GM19351 (cell line): Measurements from ENCODE around the gene TICAM1.

Source experiments
- ATAC-seq: cut with Tn5 transposase; IDR thresholded peaks from one replicate; pipeline ENCODE4 v1.9.1; 2021; ENCODE audit warnings: mild to moderate bottlenecking, moderate library complexity; ENCODE audit not compliant: unreplicated experiment

The TICAM1 gene

GRCh38 chr19:4773047-4773640 is 58.4 kb downstream of the TICAM1 start:
- ATAC-seq, result no peak

- no peak for ATAC-seq
These were observed 58.9 kb downstream of the TICAM1 start for GRCh38 chr19:4772566-4772965.

GRCh38 chr19:4768934-4769777 is 62.4 kb downstream of the TICAM1 start:
- ATAC-seq, result no peak
